OCI-LY3 (cell line): Measurements from ENCODE around the gene TSPAN33.
A peak's percentile ranks its signal among the peaks of the same experiment; 100 is the strongest.

Source experiments
- H2AFZ ChIP-seq: fragments of 200-600, 300-600 bp; shearing (Covaris generic); 2 replicates; pipeline ENCODE4 v1.6.0; 2014; ENCODE audit warnings: antibody characterized with exemption, low read depth, low read length
- H3K27ac ChIP-seq: fragments of 200-600, 300-600 bp; sonication (generic); 2 replicates; pipeline ENCODE4 v1.5.1; 2014; ENCODE audit warnings: mild to moderate bottlenecking, low read length, moderate library complexity, mixed read lengths
- H3K27me3 ChIP-seq: fragments of 200-600, 300-600 bp; sonication (generic); 2 replicates; pipeline ENCODE4 v1.6.1; 2014; ENCODE audit warnings: low read depth, low read length, mixed read lengths
- H3K36me3 ChIP-seq: fragments of 200-600, 300-600 bp; sonication (generic); replicated peaks from 2 replicates; pipeline ENCODE3; 2014; ENCODE audit warnings: low read depth, low read length, mixed read lengths
- H3K4me1 ChIP-seq: fragments of 300-600, 200-600 bp; sonication (generic); 2 replicates; pipeline ENCODE4 v1.6.1; 2014; ENCODE audit warnings: low read length, mixed read lengths
- H3K4me2 ChIP-seq: fragments of 200-600, 300-600 bp; sonication (generic); 2 replicates; pipeline ENCODE4 v1.6.1; 2014; ENCODE audit warnings: low read length, mixed read lengths
- H3K4me3 ChIP-seq: fragments of 300-600, 200-600 bp; sonication (generic); 2 replicates; pipeline ENCODE4 v1.5.1; 2014; ENCODE audit warnings: antibody characterized with exemption, mild to moderate bottlenecking, low read length, moderate library complexity
- H3K79me2 ChIP-seq: fragments of 300-600, 200-600 bp; shearing (Covaris generic); 2 replicates; pipeline ENCODE4 v1.6.1; 2014; ENCODE audit warnings: mild to moderate bottlenecking, low read length, mixed read lengths
- H3K9ac ChIP-seq: fragments of 300-600, 200-600 bp; shearing (Covaris generic); 2 replicates; pipeline ENCODE4 v1.6.0; 2014; ENCODE audit warnings: mild to moderate bottlenecking, low read length, moderate library complexity
- H3K9me3 ChIP-seq: fragments of 200-600, 300-600 bp; shearing (Covaris generic); 2 replicates; pipeline ENCODE4 v1.6.1; 2014; ENCODE audit warnings: low read length, mixed read lengths; ENCODE audit not compliant: insufficient read depth
- H4K20me1 ChIP-seq: fragments of 200-600, 300-600 bp; sonication (generic); 2 replicates; pipeline ENCODE4 v1.6.1; 2016; ENCODE audit warnings: low read length, mixed read lengths; ENCODE audit not compliant: insufficient read depth
- EZH2phosphoT487 ChIP-seq: fragments of 200-600 bp; shearing (Covaris generic); IDR thresholded peaks from 2 replicates; pipeline ENCODE4 v1.6.1; 2018; ENCODE audit warnings: antibody characterized with exemption, mixed run types, low read depth
- TF ChIP-seq, protein P1 (sequence below): fragments of 200-600, 300-600 bp; sonication (generic); IDR thresholded peaks from 2 replicates; pipeline ENCODE4 v1.5.1; 2014; ENCODE audit warnings: antibody characterized with exemption, low read length, low read depth

The TSPAN33 gene

GRCh38 chr7:129209067-129209926 is 64.8 kb downstream of the TSPAN33 start:
- H3K79me2 ChIP-seq = no peaks in the 10 kb centered on the region
- TF ChIP-seq EZH2phosphoT487 = no peak
- TF ChIP-seq, protein P1, sequence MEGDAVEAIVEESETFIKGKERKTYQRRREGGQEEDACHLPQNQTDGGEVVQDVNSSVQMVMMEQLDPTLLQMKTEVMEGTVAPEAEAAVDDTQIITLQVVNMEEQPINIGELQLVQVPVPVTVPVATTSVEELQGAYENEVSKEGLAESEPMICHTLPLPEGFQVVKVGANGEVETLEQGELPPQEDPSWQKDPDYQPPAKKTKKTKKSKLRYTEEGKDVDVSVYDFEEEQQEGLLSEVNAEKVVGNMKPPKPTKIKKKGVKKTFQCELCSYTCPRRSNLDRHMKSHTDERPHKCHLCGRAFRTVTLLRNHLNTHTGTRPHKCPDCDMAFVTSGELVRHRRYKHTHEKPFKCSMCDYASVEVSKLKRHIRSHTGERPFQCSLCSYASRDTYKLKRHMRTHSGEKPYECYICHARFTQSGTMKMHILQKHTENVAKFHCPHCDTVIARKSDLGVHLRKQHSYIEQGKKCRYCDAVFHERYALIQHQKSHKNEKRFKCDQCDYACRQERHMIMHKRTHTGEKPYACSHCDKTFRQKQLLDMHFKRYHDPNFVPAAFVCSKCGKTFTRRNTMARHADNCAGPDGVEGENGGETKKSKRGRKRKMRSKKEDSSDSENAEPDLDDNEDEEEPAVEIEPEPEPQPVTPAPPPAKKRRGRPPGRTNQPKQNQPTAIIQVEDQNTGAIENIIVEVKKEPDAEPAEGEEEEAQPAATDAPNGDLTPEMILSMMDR = no peak
- no peak overlapping the region for H3K4me3 ChIP-seq
- peaks cover 28% of the 10 kb centered on the region for H3K36me3 ChIP-seq
- no peak overlapping the region for H2AFZ ChIP-seq
- no peaks in the 10 kb centered on the region for H3K4me1 ChIP-seq
- H3K9ac ChIP-seq = no peak overlapping the region
- H3K4me2 ChIP-seq = no peak overlapping the region
- H3K9me3 ChIP-seq = no peaks in the 10 kb centered on the region
- no peaks in the 10 kb centered on the region for H4K20me1 ChIP-seq
- no peak overlapping the region for H3K27ac ChIP-seq
- H3K27me3 ChIP-seq = no peaks in the 10 kb centered on the region

- H3K9me3 ChIP-seq = no peaks in the 10 kb centered on the region
- no peak overlapping the region for H3K27ac ChIP-seq
- no peaks in the 10 kb centered on the region for H4K20me1 ChIP-seq
- H3K4me1 ChIP-seq = no peaks in the 10 kb centered on the region
- H3K27me3 ChIP-seq = no peaks in the 10 kb centered on the region
- H3K4me2 ChIP-seq = no peak overlapping the region
- H3K36me3 ChIP-seq = peaks cover 31% of the 10 kb centered on the region
- H3K9ac ChIP-seq = no peak overlapping the region
- no peak for TF ChIP-seq EZH2phosphoT487
- TF ChIP-seq, protein P1 = peak; percentile 92
- H3K4me3 ChIP-seq = no peak overlapping the region
- no peaks in the 10 kb centered on the region for H3K79me2 ChIP-seq
- no peak overlapping the region for H2AFZ ChIP-seq
Observed at GRCh38 chr7:129210256-129210988, 65.9 kb downstream of the TSPAN33 start.

- Histone ChIP-seq H3K4me3 (no peak overlapping the region), H3K27me3 (no peaks in the 10 kb centered on the region), H3K4me2 (no peak overlapping the region), H3K79me2 (no peaks in the 10 kb centered on the region), H3K27ac (no peak overlapping the region), H3K9me3 (no peaks in the 10 kb centered on the region), H4K20me1 (no peaks in the 10 kb centered on the region), H2AFZ (no peak overlapping the region), H3K36me3 (peaks cover 31% of the 10 kb centered on the region), H3K4me1 (no peaks in the 10 kb centered on the region), H3K9ac (no peak overlapping the region)
- TF ChIP-seq EZH2phosphoT487 = no peak
- TF ChIP-seq, protein P1 = no peak
Observed at GRCh38 chr7:129210989-129211312, 66.4 kb downstream of the TSPAN33 start.

DNA sequence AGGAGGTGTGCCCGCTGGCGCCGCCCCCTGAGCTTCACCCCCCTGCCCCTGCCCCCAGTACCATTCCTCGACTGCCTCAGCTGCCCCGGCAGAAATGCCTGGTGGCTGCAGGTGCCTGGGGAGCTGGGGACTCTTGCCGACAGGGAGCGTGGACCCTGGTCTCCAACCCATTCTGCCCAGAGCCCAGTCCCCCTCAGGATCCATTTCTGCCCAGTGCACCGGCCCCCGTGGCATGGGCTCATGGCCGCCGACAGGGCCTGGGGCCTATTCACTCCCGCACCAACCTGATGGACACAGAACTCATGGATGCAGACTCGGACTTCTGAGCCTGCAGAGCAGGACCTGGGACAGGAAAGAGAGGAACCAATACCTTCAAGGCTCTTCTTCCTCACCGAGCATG is 67.6 kb downstream of the TSPAN33 start:
- Histone ChIP-seq H3K27ac (no peak overlapping the region), H3K9me3 (no peaks in the 10 kb centered on the region), H3K9ac (no peak overlapping the region), H3K79me2 (no peaks in the 10 kb centered on the region), H3K4me2 (no peak overlapping the region), H2AFZ (no peak overlapping the region), H3K4me1 (no peaks in the 10 kb centered on the region), H3K36me3 (peaks cover 27% of the 10 kb centered on the region), H4K20me1 (no peaks in the 10 kb centered on the region), H3K4me3 (no peak overlapping the region), H3K27me3 (no peaks in the 10 kb centered on the region)
- no peak for TF ChIP-seq EZH2phosphoT487
- TF ChIP-seq, protein P1 = no peak
